ENCODE data around the gene PITPNM1.
"Not testable (repeated sequence)": the region's sequence is repeated elsewhere in the genome, so short reads cannot be mapped to it uniquely, and the experiment has no call there.

Gene PITPNM1

DNA sequence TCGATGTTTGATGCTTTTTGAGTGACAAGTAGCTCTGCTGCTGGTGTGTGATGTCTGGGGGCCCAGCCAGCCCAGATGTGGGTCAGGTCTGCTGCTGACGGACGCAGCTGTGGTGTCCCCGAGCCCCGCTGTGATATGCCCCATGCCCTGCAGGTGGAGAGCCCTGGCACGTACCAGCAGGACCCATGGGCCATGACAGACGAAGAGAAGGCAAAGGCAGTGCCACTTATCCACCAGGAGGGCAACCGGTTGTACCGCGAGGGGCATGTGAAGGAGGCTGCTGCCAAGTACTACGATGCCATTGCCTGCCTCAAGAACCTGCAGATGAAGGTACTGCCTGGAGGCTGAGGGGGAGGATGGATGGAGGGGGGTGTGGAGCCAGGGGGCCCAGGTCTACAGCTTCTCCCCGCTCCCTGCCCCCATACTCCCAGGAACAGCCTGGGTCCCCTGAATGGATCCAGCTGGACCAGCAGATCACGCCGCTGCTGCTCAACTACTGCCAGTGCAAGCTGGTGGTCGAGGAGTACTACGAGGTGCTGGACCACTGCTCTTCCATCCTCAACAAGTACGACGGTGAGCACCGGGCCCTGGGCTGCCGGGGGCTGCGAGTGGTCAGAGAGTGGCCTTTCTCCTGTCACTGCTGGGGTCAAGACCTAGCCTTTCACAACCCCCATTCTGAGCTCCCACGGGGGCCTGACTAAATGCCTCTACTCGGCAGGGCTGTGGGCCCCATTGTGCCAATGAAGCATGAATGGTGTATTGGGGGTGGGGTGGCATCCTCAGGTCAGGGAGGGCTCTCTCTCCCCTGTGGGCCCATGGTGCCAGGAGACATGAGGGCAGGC lies 15.1 kb downstream of the PITPNM1 start:
- DNase-seq (ENCODE audit: low spot score): no peak

DNA sequence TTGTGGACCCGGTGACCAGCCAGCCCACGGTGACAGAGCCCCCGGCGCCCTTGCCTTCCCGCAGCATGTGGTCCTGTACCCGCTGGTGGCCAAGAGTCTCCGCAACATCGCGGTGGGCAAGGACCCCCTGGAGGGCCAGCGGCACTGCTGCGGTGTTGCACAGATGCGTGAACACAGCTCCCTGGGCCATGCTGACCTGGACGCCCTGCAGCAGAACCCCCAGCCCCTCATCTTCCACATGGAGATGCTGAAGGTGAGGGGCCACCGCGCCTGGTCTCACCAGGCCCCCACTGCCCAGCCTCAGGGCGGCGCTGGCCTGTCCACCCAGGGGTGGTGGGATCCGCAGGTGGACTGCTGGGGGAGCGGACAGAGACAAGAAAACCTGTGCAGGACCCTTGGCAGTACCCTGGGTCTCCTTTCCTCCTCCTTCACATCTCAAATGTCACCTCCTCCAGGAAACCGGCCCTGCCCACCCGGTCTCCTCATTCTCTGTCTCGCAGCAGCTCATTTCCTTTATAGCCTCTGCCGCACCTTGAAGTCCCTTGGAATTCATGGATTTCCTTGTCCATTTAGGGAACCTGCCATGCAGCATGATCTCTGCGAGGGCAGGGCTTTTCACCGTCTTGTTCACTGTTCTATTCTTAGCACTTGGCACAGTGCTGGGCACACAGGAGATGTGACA lies 15.8 kb downstream of the PITPNM1 start:
- DNase-seq (ENCODE audit: low spot score): no peak

DNA sequence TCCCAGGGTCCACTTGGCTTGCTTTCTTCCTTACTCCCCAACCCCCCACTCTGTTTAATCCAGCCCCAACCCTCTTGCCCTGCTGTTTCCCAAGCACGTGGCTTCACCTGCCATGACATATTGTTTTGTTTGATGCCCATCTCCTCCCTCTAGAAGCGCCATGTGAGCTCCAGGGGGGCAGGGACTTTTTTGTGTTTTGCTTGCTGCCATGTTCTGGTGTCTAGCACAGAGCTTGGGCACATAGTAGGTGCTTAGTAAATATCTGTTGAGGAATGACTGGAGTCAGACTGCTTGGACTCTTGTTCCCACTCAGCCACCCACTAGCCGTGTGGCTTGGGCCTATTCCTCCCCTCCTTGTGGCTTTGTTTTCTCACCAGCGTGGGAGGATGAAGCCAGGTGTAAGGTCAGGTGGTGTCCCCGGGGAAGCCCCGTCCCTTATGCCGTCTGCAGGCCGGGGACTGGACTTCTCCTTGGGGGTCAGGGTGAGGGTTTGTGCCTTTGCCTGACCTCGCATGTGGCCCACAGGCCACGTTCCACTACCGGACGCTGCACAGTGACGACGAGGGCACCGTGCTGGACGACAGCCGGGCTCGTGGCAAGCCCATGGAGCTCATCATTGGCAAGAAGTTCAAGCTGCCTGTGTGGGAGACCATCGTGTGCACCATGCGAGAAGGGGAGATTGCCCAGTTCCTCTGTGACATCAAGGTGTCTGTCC lies 18.5 kb downstream of the PITPNM1 start:
- no peak for DNase-seq (ENCODE audit: low spot score)

DNA sequence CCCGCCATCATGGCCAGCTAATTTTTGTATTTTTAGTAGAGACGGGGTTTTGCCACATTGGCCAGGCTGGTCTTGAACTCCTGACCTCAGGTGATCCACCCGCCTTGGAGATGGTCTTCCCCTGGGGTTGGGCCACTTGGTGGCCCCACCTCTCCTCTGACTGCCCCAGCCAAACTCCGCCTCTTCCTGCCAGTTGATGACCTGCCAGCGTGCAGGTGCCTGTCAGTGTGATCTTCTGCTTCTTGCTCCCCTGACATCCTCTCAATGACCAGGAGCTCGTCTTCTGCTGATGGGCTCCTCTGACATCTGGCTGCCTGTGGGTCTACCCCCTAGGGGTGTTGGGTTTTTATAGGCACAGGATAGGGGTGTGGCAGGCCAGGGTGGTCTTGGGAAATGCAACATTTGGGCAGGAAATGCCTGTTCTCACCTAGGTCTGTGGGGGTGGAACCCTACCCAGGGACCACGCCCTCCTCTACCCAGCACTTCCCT lies 19.2 kb downstream of the PITPNM1 start:
- not testable (repeated sequence) for DNase-seq (ENCODE audit: low spot score)

DNA sequence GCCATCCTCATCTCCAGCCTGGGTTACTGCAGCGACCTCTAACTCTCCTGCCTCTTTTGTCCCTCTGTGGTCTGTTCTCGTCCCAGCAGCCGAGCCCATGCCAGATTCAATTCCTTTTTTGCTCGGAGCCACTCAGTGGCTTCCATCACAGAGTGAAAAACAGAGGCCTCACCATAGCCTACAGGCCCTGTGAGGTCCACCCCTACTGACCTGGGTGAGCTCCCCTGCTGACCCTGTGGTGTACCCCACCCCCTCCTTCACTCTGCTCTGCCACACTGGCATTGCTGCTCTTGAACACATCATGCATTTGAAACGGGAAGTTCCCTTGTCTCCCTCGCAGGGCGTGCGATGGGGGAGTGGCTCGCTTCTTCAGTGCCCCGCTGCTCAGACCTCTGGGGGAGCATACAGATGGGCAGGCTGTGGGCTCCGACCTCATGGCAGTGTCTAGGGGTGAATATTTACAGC lies 20.3 kb downstream of the PITPNM1 start:
- DNase-seq (ENCODE audit: low spot score): no peak

DNA sequence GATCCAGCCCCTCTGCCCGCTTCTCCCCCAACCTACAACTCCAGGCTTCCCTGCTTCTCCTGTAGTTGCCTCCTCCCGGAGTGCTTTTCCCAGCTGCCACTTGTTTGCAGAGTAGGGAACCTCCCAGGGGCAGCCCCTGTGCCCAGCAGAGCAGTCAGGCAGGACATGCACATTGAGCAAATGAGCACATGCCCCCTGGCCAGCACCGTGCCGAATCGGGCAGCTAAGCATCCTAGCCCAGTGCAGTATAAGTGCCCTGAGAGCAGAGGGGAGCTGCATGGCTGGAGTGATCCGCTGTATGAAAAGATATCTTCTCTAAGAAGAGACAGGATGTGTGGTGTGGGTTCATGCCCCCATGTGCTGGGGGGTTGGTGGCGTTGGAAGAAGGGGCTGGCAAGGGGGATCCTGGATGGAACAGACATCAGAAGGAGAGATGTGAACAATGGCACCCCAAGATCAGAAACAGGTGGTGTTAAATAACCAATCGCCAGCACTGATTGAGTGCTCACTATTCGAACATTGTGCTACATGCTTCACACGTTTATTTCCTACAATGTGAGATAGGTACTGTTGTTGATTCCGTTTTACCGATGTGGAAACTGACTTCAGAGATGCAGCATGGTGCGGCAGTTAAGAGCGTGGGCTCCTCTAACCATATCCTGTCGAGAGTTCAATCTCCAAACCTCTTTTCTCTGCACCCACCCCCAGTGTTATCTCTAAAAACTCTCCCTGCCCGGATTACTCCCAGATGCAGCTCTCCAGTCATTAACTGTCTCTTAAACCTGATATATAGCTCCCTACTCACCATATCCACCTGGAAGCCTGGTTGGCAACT lies 21.1 kb downstream of the PITPNM1 start:
- DNase-seq (ENCODE audit: low spot score): no peak

- DNase-seq (ENCODE audit: low spot score): peak; percentile 98
Measured at GRCh38 chr11:67482827-67483798, 22.1 kb downstream of the PITPNM1 start, which contains the start of gene AIP. Gene AIP, plus strand, starts transcription at chr11:67483026. Its CDS starts 133 bp downstream, at chr11:67483159.

GRCh38 chr11:67482275-67482826 lies 22.8 kb downstream of the PITPNM1 start:
- no peak for DNase-seq (ENCODE audit: low spot score)

DNA sequence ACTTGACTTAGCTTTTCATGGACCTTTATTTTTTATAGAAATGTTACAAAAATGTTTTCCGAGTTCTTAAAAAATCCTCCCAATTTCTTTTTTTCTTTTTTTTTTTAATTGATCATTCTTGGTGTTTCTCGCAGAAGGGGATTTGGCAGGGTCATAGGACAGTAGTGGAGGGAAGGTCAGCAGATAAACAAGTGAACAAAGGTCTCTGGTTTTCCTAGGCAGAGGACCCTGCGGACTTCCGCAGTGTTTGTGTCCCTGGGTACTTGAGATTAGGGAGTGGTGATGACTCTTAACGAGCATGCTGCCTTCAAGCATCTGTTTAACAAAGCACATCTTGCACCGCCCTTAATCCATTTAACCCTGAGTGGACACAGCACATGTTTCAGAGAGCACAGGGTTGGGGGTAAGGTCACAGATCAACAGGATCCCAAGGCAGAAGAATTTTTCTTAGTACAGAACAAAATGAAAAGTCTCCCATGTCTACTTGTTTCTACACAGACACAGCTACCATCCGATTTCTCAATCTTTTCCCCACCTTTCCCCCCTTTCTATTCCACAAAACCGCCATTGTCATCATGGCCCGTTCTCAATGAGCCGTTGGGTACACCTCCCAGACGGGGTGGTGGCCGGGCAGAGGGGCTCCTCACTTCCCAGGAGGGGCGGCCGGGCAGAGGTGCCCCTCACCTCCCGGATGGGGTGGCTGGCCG lies 27.7 kb downstream of the PITPNM1 start:
- not testable (repeated sequence) for DNase-seq (ENCODE audit: low spot score)

DNA sequence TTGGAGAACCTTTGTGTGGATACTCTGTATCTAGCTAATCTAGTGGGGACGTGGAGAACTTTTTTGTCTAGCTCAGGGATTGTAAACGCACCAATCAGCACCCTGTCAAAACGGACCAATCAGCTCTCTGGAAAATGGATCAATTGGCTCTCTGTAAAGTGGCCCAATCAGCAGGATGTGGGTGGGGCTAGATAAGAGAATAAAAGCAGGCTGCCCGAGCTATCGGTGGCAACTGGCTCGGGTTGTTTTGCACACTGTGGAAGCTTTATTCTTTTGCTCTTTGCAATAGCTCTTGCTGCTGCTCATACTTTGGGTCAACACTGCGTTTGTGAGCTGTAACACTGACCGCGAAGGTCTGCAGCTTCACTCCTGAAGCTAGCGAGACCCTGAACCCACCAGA lies 28.5 kb downstream of the PITPNM1 start:
- DNase-seq (ENCODE audit: low spot score): not testable (repeated sequence)

- no peak for DNase-seq (ENCODE audit: low spot score)
Measured at GRCh38 chr11:67472882-67473281, 32.3 kb downstream of the PITPNM1 start.

DNA sequence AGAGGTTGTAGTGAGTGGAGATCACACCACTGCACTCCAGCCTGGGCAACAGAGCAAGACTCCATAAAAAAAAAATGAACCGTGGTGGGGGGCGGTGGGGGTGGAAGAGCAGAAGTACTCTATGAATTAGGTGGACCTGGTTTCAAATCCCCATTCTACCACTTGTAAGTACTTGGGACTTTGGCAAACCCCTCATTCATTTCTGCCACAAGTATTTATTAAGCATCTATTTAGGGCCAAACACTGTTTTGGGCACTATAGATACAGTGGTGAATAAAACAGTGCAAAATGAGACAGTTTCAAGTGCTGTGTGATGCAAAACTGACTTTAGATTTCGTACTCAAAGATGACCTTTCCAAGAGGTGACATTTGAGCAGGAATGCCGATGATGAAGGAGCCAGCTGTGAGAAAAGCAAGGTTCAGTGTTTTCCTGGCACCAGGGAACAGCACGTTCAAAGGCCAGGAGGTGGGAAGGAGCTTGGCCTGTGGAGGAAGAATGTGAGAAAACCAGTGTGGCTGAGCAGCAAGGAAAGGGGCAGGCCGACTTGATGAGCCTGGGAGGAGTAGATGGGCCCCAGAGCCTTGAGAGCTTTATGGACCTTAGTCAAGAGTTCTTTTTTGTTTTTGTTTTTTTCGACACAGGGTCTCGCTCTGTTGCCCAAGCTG lies 34.7 kb downstream of the PITPNM1 start:
- no peak for DNase-seq (ENCODE audit: low spot score)

DNA sequence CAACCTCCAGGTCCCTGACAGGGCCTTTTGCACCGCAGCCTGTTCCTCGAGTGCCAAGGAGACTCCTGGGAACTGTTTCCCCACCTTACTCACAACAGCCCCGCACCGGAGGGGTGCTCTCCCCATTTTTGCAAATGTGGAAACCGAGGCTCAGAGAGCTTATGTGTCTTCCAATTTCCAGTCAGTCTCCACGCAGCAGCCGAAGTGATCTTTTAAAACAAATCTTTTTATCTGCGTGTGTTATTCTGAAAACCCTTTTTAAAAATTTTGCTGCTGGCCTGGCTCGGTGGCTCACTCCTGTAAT lies 35.7 kb downstream of the PITPNM1 start:
- no peak for DNase-seq (ENCODE audit: low spot score)

DNA sequence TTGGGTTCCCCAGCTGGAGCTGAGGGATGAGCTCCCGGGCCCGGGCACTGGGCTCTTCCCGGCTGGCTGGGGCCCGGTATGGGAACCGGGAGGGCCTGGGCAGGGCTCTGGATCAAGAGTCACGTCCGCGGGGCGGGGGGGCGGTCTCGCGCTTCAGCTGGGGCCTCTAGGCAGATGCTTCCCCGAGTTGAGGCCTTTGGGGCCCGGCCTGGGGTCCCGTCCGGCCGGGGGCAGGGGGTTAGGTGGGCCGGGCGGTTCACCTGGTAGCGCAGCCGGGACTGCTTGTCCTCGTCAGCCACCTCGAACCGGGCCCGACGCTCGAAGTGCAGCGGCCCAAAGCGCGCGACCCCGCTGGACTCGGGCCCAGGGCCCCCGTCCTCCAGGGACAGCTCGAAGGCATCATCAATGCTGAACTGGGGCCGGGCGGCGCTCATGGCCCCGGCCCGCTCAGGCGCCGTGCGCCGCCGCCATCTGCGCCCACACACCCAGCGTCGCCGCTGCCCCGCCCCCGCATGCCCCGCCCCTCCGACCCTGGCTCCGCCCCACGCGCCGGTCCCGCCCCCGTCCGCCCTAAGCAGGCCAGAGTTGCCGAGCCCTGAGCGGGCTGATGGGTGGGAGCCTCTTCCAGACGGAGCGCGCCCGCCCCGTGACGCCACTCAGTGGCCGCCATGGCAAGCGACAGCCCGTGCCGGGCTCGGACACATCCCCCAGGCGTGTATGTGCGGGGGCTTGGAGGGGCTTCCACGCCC lies 36.2 kb downstream of the PITPNM1 start, which contains the start of gene TMEM134:
TSS of gene TMEM134 (minus strand) at position 493 of the 749 bp plus-strand sequence. CDS start at position 434, 59 bp downstream.
- DNase-seq (ENCODE audit: low spot score): peak; percentile 91

DNA sequence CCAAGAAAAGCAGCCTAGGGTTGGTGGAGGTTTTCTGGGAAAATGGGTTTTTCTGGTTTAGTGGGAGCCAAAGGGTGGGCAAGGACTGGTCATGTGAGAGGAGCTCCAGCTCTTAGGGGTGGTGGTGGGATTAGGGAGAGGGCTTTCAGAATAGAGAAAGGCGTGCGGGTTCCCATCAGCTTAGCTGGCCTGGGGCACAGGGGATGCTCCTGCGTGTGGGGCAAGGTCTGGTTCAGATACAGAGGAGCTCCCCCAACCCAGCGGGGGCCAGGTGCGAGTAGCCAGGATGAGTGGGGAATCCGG lies 36.8 kb downstream of the PITPNM1 start:
- DNase-seq (ENCODE audit: low spot score): no peak

GRCh38 chr11:67468056-67468455 lies 37.1 kb downstream of the PITPNM1 start:
- DNase-seq (ENCODE audit: low spot score): no peak

DNA sequence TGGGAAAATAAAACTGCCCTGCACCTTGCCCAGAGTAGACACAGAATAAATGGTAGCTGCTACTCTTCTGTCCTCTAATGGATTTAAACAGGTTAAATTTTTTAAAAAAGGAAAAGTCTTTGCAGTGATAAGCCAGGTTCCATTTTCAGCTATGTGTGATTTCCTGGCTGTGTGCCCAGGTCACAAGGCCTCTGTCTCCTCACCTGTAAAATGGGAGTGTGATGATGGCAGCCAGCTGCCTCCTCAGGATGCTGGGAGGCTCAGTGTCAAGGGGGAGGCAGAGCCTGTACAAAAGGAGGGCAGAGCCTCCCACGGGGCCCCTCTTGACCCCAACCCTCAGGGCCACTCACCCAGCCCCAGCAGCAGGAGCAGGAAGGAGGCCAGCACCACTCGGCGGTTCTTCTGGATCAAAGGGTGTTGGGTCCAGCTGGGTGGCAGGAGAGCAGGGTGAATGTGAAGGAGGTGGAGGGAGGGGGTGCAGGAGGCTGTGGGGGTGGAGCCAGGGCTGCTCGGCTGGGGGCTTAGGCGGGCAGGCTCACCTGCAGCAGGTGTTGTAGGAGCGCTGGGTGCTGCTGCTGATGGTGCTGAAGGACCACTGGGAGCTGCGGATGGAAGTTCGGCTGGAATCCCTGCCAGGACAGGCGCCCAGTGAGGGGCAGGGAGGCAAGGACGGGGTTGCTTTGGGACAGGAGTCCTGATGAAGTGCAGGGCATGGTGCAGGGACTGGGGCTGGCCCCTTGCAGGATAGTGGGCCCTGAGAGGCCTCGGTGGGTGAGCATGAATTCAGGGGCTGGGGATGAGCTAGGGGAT lies 38.0 kb downstream of the PITPNM1 start:
- DNase-seq (ENCODE audit: low spot score): no peak

Data from hematopoietic multipotent progenitor cell treated with erythropoietin and hydrocortisone succinate and interleukin-3 and kit ligand, for 15 days (in vitro differentiated cells).